ENCODE results near the gene DCXR. TPM values are rescaled to one million over a fixed set of nuclear protein-coding genes. Genes with fewer than 3 reads are reported as not detected.

Gene DCXR
- total and polyA plus RNA-seq, 2 of the 4 experiments (the other 2 are of a cell fraction): 36.6 to 139 TPM

- H3K4ac ChIP-seq (ENCODE audit: low read depth, low read length): peak overlapping the region; percentile 69
- POLR2A ChIA-PET (ENCODE audit: unreplicated experiment): no interaction called here
- peak overlapping the region; percentile 48; the same call in 1 of the 3 replicates for H2BK15ac ChIP-seq (ENCODE audit: low read depth, low read length)
- no peak overlapping the region for H3K18ac ChIP-seq (ENCODE audit: low read depth, low read length)
- H3K4me2 ChIP-seq (ENCODE audit: low read depth, low read length): no peak overlapping the region
- H3K4me3 ChIP-seq (ENCODE audit: insufficient read depth, low read depth, low read length): no peak overlapping the region
- H3K9ac ChIP-seq (ENCODE audit: low read depth, low read length): no peak overlapping the region
- H3K36me3 ChIP-seq (ENCODE audit: control insufficient read depth, insufficient read depth, low read length): no peaks in the 10 kb centered on the region; the same call in 1 of the 2 replicates
- H2AK5ac ChIP-seq (ENCODE audit: low read depth, low read length): peak overlapping the region; percentile 90; the same call in 1 of the 2 replicates
- H3K27ac ChIP-seq (ENCODE audit: insufficient read depth, low read length): no peak overlapping the region; the same call in 1 of the 2 replicates
- dilution Hi-C loops (cut with HindIII; ENCODE audit: low sequenced_read_pairs, unreplicated experiment): no loop called here
- in situ Hi-C loops (cut with MboI; ENCODE audit: low sequenced_read_pairs): no loop called here
- H2AFZ ChIP-seq (replicated peaks; ENCODE audit: low read length, poor library complexity): peak overlapping the region; percentile 77
- peak overlapping the region in 1 of 2 experiments; percentile 43; a peak in 1 of 4 replicates for H4K8ac ChIP-seq (ENCODE audit: low read depth in 2 of 2, low read length in 2 of 2)
- CTCF ChIA-PET: no interaction called here
- intact Hi-C loops (cut with micrococcal nuclease): no loop called here
- no peak overlapping the region for H3K23ac ChIP-seq (ENCODE audit: low read depth, low read length)
- 70% methylated on average over 15 of the region's 24 CpGs; no CpG with 5 or more reads in 1 of the 2 experiments for WGBS, 2 experiments (ENCODE audit: extremely low coverage in 2 of 2, insufficient read length in 1 of 2)
- H2BK120ac ChIP-seq (ENCODE audit: low read depth, low read length): peak overlapping the region; percentile 25; the same call in 1 of the 2 replicates
- peak; percentile 35 for ATAC-seq (ENCODE audit: low read depth)
- DNase-seq: peak; percentile 82
- H3K56ac ChIP-seq (ENCODE audit: extremely low read depth, insufficient read depth, low read length): no peak overlapping the region
- peak overlapping the region; percentile 95 for H2AK9ac ChIP-seq (replicated peaks; ENCODE audit: low read depth, low read length, poor library complexity)
- H3K14ac ChIP-seq (replicated peaks; ENCODE audit: low read depth, low read length): peak overlapping the region; percentile 39; the same call in 1 of the 2 replicates
- H3K79me1 ChIP-seq (ENCODE audit: low read depth in 1 of 2, low read length in 2 of 2): peaks cover 11 to 33% of the 10 kb centered on the region in 2 experiments; a peak in 3 of 4 replicates
- H4K20me1 ChIP-seq (ENCODE audit: insufficient read depth, low read length): peaks cover 3% of the 10 kb centered on the region; the same call in 1 of the 2 replicates
- peaks cover 27% of the 10 kb centered on the region for H3K4me1 ChIP-seq (ENCODE audit: control insufficient read depth, insufficient read depth, low read length)
- peaks cover 18% of the 10 kb centered on the region for H3K9me1 ChIP-seq (ENCODE audit: insufficient read depth, low read length)
- TF ChIP-seq, protein P1, sequence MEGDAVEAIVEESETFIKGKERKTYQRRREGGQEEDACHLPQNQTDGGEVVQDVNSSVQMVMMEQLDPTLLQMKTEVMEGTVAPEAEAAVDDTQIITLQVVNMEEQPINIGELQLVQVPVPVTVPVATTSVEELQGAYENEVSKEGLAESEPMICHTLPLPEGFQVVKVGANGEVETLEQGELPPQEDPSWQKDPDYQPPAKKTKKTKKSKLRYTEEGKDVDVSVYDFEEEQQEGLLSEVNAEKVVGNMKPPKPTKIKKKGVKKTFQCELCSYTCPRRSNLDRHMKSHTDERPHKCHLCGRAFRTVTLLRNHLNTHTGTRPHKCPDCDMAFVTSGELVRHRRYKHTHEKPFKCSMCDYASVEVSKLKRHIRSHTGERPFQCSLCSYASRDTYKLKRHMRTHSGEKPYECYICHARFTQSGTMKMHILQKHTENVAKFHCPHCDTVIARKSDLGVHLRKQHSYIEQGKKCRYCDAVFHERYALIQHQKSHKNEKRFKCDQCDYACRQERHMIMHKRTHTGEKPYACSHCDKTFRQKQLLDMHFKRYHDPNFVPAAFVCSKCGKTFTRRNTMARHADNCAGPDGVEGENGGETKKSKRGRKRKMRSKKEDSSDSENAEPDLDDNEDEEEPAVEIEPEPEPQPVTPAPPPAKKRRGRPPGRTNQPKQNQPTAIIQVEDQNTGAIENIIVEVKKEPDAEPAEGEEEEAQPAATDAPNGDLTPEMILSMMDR (conservative IDR thresholded peaks at IDR 0.05; ENCODE audit: low read depth, low read length): no peak
- TF ChIP-seq RAD21 (IDR thresholded peaks at IDR 0.05; ENCODE audit: low read length) (no peak), MAZ (IDR thresholded peaks at IDR 0.05; ENCODE audit: borderline replicate concordance, low read depth, low read length) (peak; percentile 81)
- H4K91ac ChIP-seq (ENCODE audit: insufficient read depth, low read depth, low read length): peak overlapping the region; percentile 51
- H2BK20ac ChIP-seq (ENCODE audit: low read depth, low read length): no peak overlapping the region
- no TSS peak for BruUV-seq (replicated peaks)
- H4K5ac ChIP-seq (ENCODE audit: low read depth, low read length): no peak overlapping the region
- H3K27me3 ChIP-seq (ENCODE audit: control insufficient read depth, insufficient read depth, low read length): no peaks in the 10 kb centered on the region
- H2BK5ac ChIP-seq (ENCODE audit: low read depth, low read length, poor library complexity, severe bottlenecking): peak overlapping the region; percentile 9
- H3K9me3 ChIP-seq (ENCODE audit: control insufficient read depth, insufficient read depth, low read length): no peaks in the 10 kb centered on the region
These were observed 30.8 kb downstream of the DCXR start for GRCh38 chr17:82006468-82007227.

Measured in IMR-90 (cell line).